ENCODE measurements around the gene KRT82. TPM values are rescaled to one million over a fixed set of nuclear protein-coding genes. Genes with fewer than 3 reads are reported as not detected.

Gene KRT82
- total and polyA plus RNA-seq, 4 donors, result not detected

DNA sequence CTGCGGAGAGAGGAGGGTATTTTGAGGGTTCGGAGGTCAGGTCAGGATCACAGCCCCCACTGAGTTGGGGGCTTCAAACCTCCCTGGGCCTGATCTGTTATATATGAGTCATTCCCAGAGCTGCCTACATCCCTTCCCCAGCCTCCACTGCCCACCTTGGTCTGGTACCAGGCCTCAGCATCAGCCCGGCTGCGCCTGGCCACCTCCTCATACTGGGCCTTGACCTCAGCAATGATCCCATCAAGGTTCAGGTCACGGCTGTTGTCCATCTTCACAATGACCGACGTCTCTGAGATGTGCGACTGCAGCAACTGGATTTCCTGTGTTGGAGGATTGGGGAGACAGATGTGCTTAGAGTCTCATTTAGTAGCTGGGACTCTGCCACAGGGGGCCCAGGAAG is 24.9 kb downstream of the KRT82 start:
- Histone ChIP-seq H3K27me3 (ENCODE audit: control insufficient read depth in 4 of 4, insufficient read depth in 4 of 4, low read length in 3 of 4) (no peaks in the 10 kb centered on the region), H3K4me1 (ENCODE audit: control insufficient read depth in 4 of 4, insufficient read depth in 4 of 4, low read length in 3 of 4) (no peaks in the 10 kb centered on the region), H3K27ac (ENCODE audit: low read depth in 1 of 2, low read length in 2 of 2) (no peak overlapping the region), H3K9me3 (ENCODE audit: control insufficient read depth in 4 of 4, low read length in 3 of 4) (no peaks in the 10 kb centered on the region), H3K36me3 (ENCODE audit: control insufficient read depth in 4 of 4, insufficient read depth in 3 of 4, low read depth in 1 of 4, low read length in 3 of 4) (no peaks in the 10 kb centered on the region), H3K4me3 (ENCODE audit: low read depth in 1 of 3, low read length in 3 of 3) (no peak overlapping the region), H3K9ac (ENCODE audit: low read depth in 1 of 2, low read length in 2 of 2) (no peak overlapping the region)
- DNase-seq (ENCODE audit: low spot score), result no peak
- WGBS, result 90% methylated on average over 8 of the region's 8 CpGs
- TF ChIP-seq RXRA (IDR thresholded peaks at IDR 0.05), result no peak
- TF ChIP-seq, protein P1, sequence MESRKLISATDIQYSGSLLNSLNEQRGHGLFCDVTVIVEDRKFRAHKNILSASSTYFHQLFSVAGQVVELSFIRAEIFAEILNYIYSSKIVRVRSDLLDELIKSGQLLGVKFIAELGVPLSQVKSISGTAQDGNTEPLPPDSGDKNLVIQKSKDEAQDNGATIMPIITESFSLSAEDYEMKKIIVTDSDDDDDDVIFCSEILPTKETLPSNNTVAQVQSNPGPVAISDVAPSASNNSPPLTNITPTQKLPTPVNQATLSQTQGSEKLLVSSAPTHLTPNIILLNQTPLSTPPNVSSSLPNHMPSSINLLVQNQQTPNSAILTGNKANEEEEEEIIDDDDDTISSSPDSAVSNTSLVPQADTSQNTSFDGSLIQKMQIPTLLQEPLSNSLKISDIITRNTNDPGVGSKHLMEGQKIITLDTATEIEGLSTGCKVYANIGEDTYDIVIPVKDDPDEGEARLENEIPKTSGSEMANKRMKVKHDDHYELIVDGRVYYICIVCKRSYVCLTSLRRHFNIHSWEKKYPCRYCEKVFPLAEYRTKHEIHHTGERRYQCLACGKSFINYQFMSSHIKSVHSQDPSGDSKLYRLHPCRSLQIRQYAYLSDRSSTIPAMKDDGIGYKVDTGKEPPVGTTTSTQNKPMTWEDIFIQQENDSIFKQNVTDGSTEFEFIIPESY (IDR thresholded peaks at IDR 0.05), result no peak
- TF ChIP-seq NR2F2 (IDR thresholded peaks at IDR 0.05), result no peak
- TF ChIP-seq GABPA (IDR thresholded peaks at IDR 0.05 in 1 of 2, conservative IDR thresholded peaks at IDR 0.05 in 1 of 2), result no peak
- TF ChIP-seq RAD21 (IDR thresholded peaks at IDR 0.05), result no peak
- TF ChIP-seq, protein P2, sequence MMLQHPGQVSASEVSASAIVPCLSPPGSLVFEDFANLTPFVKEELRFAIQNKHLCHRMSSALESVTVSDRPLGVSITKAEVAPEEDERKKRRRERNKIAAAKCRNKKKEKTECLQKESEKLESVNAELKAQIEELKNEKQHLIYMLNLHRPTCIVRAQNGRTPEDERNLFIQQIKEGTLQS (IDR thresholded peaks at IDR 0.05), result no peak
- no peak for TF ChIP-seq HNF4G (IDR thresholded peaks at IDR 0.05)
- TF ChIP-seq FOXA1 (IDR thresholded peaks at IDR 0.05), result no peak
- TF ChIP-seq, protein P3, sequence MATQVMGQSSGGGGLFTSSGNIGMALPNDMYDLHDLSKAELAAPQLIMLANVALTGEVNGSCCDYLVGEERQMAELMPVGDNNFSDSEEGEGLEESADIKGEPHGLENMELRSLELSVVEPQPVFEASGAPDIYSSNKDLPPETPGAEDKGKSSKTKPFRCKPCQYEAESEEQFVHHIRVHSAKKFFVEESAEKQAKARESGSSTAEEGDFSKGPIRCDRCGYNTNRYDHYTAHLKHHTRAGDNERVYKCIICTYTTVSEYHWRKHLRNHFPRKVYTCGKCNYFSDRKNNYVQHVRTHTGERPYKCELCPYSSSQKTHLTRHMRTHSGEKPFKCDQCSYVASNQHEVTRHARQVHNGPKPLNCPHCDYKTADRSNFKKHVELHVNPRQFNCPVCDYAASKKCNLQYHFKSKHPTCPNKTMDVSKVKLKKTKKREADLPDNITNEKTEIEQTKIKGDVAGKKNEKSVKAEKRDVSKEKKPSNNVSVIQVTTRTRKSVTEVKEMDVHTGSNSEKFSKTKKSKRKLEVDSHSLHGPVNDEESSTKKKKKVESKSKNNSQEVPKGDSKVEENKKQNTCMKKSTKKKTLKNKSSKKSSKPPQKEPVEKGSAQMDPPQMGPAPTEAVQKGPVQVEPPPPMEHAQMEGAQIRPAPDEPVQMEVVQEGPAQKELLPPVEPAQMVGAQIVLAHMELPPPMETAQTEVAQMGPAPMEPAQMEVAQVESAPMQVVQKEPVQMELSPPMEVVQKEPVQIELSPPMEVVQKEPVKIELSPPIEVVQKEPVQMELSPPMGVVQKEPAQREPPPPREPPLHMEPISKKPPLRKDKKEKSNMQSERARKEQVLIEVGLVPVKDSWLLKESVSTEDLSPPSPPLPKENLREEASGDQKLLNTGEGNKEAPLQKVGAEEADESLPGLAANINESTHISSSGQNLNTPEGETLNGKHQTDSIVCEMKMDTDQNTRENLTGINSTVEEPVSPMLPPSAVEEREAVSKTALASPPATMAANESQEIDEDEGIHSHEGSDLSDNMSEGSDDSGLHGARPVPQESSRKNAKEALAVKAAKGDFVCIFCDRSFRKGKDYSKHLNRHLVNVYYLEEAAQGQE (IDR thresholded peaks at IDR 0.05), result no peak
- TF ChIP-seq, protein P4, sequence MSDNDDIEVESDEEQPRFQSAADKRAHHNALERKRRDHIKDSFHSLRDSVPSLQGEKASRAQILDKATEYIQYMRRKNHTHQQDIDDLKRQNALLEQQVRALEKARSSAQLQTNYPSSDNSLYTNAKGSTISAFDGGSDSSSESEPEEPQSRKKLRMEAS (IDR thresholded peaks at IDR 0.05), result no peak
- TF ChIP-seq, protein P5, sequence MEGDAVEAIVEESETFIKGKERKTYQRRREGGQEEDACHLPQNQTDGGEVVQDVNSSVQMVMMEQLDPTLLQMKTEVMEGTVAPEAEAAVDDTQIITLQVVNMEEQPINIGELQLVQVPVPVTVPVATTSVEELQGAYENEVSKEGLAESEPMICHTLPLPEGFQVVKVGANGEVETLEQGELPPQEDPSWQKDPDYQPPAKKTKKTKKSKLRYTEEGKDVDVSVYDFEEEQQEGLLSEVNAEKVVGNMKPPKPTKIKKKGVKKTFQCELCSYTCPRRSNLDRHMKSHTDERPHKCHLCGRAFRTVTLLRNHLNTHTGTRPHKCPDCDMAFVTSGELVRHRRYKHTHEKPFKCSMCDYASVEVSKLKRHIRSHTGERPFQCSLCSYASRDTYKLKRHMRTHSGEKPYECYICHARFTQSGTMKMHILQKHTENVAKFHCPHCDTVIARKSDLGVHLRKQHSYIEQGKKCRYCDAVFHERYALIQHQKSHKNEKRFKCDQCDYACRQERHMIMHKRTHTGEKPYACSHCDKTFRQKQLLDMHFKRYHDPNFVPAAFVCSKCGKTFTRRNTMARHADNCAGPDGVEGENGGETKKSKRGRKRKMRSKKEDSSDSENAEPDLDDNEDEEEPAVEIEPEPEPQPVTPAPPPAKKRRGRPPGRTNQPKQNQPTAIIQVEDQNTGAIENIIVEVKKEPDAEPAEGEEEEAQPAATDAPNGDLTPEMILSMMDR (IDR thresholded peaks at IDR 0.05; ENCODE audit: low read depth, low read length, missing input control), result no peak
- TF ChIP-seq TAF1 (conservative IDR thresholded peaks at IDR 0.05), result no peak
- TF ChIP-seq HNF4A (conservative IDR thresholded peaks at IDR 0.05), result no peak
- no peak for TF ChIP-seq SP1 (IDR thresholded peaks at IDR 0.05)
- no peak for TF ChIP-seq EGR1 (IDR thresholded peaks at IDR 0.05; ENCODE audit: low read depth in 2 of 2)
- TF ChIP-seq FOXA2 (IDR thresholded peaks at IDR 0.05), result no peak
- TF ChIP-seq YY1 (IDR thresholded peaks at IDR 0.05), result no peak
- no peak for TF ChIP-seq JUND (IDR thresholded peaks at IDR 0.05)

Measured in liver (tissue), 9 donors.